A549 (cell line): ENCODE data around the gene GFM1. TPM values are rescaled to one million over a fixed set of nuclear protein-coding genes. Genes with fewer than 3 reads are reported as not detected.

Experiments
- ATAC-seq, 2 experiments: fragments of 200-7000 bp in 1 of 2; fragments of >200 bp in 1 of 2; cut with Nextera tagmentation in 1 of 2; cut with Tn5 transposase in 1 of 2; 3 replicates each; pipeline versions ENCODE4 v1.8.0 to v1.9.1; 2018 to 2020; ENCODE audit warnings: mild to moderate bottlenecking in 1 of 2, moderate library complexity in 1 of 2
- CTCF ChIA-PET: fragments of 300-600 bp; sonication (Branson Sonifier 250); formaldehyde crosslinking; extraction: SDS; loops from one replicate; lab custom pipeline; 2021; ENCODE audit warnings: antibody characterized with exemption, inconsistent platforms; lab: Yijun Ruan, JAX
- POLR2A ChIA-PET: fragments of 350-600 bp; formaldehyde crosslinking; extraction: SDS; loops from one replicate; lab custom pipeline; 2021; ENCODE audit warnings: antibody characterized with exemption, inconsistent platforms; lab: Yijun Ruan, JAX
- DNase-seq, 2 experiments: peaks; one replicate each; pipeline versions ENCODE4 v3.0.0 to v3.0.0-alpha.2; 2011 to 2016; ENCODE audit warnings: low read depth in 1 of 2, low spot score in 1 of 2
- FAIRE-seq: peaks from 2 replicates; lab custom pipeline; 2011; peaks lifted over from hg19 to GRCh38; lab: Jason Lieb, UNC
- H3K27ac ChIP-seq, 2 experiments: fragments of >200 bp; sonication (Bioruptor Twin); formaldehyde crosslinking; 3 replicates each; pipeline ENCODE4 v1.5.1; 2016 to 2017
- H3K4me1 ChIP-seq: fragments of >200 bp; sonication (Bioruptor Twin); formaldehyde crosslinking; 3 replicates; pipeline ENCODE4 v1.6.1; 2016
- H3K4me2 ChIP-seq: fragments of >200 bp; sonication (Bioruptor Twin); formaldehyde crosslinking; 3 replicates; pipeline ENCODE4 v1.6.1; 2016
- H3K4me3 ChIP-seq: fragments of >200 bp; sonication (Bioruptor Twin); formaldehyde crosslinking; 3 replicates; pipeline ENCODE4 v1.5.1; 2016
- H3K9me3 ChIP-seq: fragments of >200 bp; sonication (Bioruptor Twin); formaldehyde crosslinking; 3 replicates; pipeline ENCODE4 v1.6.1; 2016
- CHD2 ChIP-seq: fragments of 150-350 bp; IDR thresholded peaks from 2 replicates; pipeline ENCODE4 v1.6.1; 2014; ENCODE audit warnings: low read length; ENCODE audit not compliant: partially characterized antibody
- EHMT2 ChIP-seq: fragments of 200-600 bp; sonication (generic); IDR thresholded peaks from 2 replicates; pipeline ENCODE4 v1.6.1; 2016; ENCODE audit warnings: antibody characterized with exemption, low read depth, mild to moderate bottlenecking, moderate library complexity
- FOSL2 ChIP-seq, 2 experiments: fragments of 450-650 bp in 1 of 2; fragments of >200 bp in 1 of 2; sonication (Bioruptor Twin) in 1 of 2; formaldehyde crosslinking; IDR thresholded peaks; 2 replicates each; pipeline versions ENCODE4 v1.5.0 to v1.6.1; 2016 to 2020; ENCODE audit warnings: mild to moderate bottlenecking in 1 of 2, moderate library complexity in 1 of 2
- KDM1A ChIP-seq: fragments of 200-600 bp; sonication (generic); IDR thresholded peaks from 2 replicates; pipeline ENCODE4 v1.6.1; 2016; ENCODE audit warnings: low read depth, mild to moderate bottlenecking
- MYC ChIP-seq: IDR thresholded peaks from 2 replicates; pipeline ENCODE4 v1.6.1; 2012; ENCODE audit warnings: mild to moderate bottlenecking, inconsistent platforms, low read length, improper control_type of control experiment, borderline replicate concordance
- POLR2A ChIP-seq: IDR thresholded peaks from 2 replicates; pipeline ENCODE4 v1.6.1; 2012; ENCODE audit warnings: mild to moderate bottlenecking, low read length
- POLR2AphosphoS2 ChIP-seq: conservative IDR thresholded peaks from 2 replicates; pipeline ENCODE4 v1.6.1; 2012; ENCODE audit warnings: low read length, improper control_type of control experiment, inconsistent platforms
- RAD21 ChIP-seq, 2 experiments: fragments of >200 bp in 1 of 2; sonication (Bioruptor Twin) in 1 of 2; formaldehyde crosslinking in 1 of 2; IDR thresholded peaks in 1 of 2; conservative IDR thresholded peaks in 1 of 2; 2 replicates in 1 of 2; 3 replicates in 1 of 2; pipeline ENCODE4 v1.6.1; 2012 to 2018; ENCODE audit warnings: inconsistent platforms in 1 of 2
- RCOR1 ChIP-seq: fragments of 150-350 bp; IDR thresholded peaks from 2 replicates; pipeline ENCODE4 v1.6.1; 2014; ENCODE audit warnings: antibody characterized with exemption, low read length, low read depth
- RFX5 ChIP-seq: fragments of 450-650 bp; IDR thresholded peaks from 2 replicates; pipeline ENCODE4 v1.7.1; 2014; ENCODE audit warnings: antibody characterized with exemption, mild to moderate bottlenecking, moderate library complexity
- TFCP2L1 ChIP-seq: fragments of 250-450 bp; sonication (Bioruptor Pico); IDR thresholded peaks from 2 replicates; pipeline ENCODE4 v1.5.0; 2021; ENCODE audit warnings: mild to moderate bottlenecking
- ZFP36 ChIP-seq: fragments of 450-650 bp; IDR thresholded peaks from 2 replicates; pipeline ENCODE4 v1.6.1; 2014; ENCODE audit warnings: borderline replicate concordance; ENCODE audit not compliant: partially characterized antibody
- ZNF302 ChIP-seq: fragments of 250-450 bp; sonication (Bioruptor Pico); IDR thresholded peaks from 2 replicates; pipeline ENCODE4 v1.9.0; 2021; ENCODE audit warnings: inconsistent platforms, mild to moderate bottlenecking, moderate library complexity
- ZSCAN20 ChIP-seq: fragments of 250-450 bp; sonication (Bioruptor Pico); IDR thresholded peaks from 2 replicates; pipeline ENCODE4 v1.8.0; 2022; ENCODE audit warnings: mild to moderate bottlenecking, moderate library complexity
- whole genome bisulfite sequencing: methylation state at CpG from one replicate; pipeline ENCODE4 v1.1.6; 2017; ENCODE audit errors: missing lambda C conversion rate; 5-methylcytosine and 5-hydroxymethylcytosine counted together
- polyA plus RNA-seq, 4 experiments: library from polyadenylated mRNA; depleted of rRNA in 3 of 4; stranded (reverse); fragments of >200 nt; fragmentation: RNase III in 1 of 4; extraction: RNeasy Plus Mini Kit Qiagen cat#74134 plus additional on column Dnase treatment in 1 of 4; gene quantifications; 2 replicates in 3 of 4; 3 replicates in 1 of 4; pipeline ENCODE4 v1.2.3, GENCODE V29; 2011 to 2017
- TF ChIP-seq, protein P1 (sequence below): fragments of >200 bp; sonication (Bioruptor Twin); formaldehyde crosslinking; IDR thresholded peaks from 3 replicates; pipeline ENCODE4 v1.5.1; 2016
- TF ChIP-seq, protein P2 (sequence below): fragments of 450-650 bp; IDR thresholded peaks from 2 replicates; pipeline ENCODE4 v1.6.1; 2014; ENCODE audit warnings: antibody characterized with exemption
- TF ChIP-seq, protein P3 (sequence below): fragments of 250-450 bp; sonication (Bioruptor Pico); IDR thresholded peaks from 2 replicates; pipeline ENCODE4 v1.5.0; 2020; ENCODE audit warnings: low read depth, mild to moderate bottlenecking, moderate library complexity
- TF ChIP-seq, protein P4 (sequence below): IDR thresholded peaks from 2 replicates; pipeline ENCODE4 v1.6.1; 2012
- TF ChIP-seq, protein P5 (sequence below): fragments of 250-450 bp; sonication (Bioruptor Pico); IDR thresholded peaks from 2 replicates; pipeline ENCODE4 v1.5.0; 2021; ENCODE audit warnings: mild to moderate bottlenecking, moderate library complexity, borderline replicate concordance

GFM1 gene
- polyA plus RNA-seq, 2 of the 4 experiments (the other 2 are of a cell fraction), result 48.8 to 71.4 TPM

DNA sequence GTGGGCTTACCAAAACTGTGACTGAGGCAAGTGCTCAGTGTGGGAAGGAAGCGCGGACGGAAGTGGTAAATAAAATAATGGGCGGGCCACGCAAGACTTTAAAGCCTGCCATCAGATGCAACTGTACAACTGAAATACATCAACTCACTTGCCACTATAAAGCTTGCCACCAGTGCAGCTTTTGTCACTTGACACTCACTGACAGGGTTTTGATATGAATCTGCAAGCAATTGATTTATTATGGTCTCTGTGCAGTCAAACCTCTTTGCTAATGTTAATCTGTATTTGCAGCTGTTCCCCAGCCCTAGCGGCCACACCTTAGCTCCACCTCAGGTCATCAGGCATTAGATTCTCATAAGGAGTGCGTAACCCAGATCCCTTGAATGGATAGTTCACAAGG lies 2.3 kb upstream of the GFM1 start:
- Histone ChIP-seq H3K4me1 (peaks cover 14% of the 10 kb centered on the region), H3K9me3 (no peaks in the 10 kb centered on the region), H3K27ac (no peak overlapping the region), H3K4me3 (no peak overlapping the region), H3K4me2 (no peak overlapping the region)
- TF ChIP-seq RFX5, result no peak
- TF ChIP-seq RCOR1, result no peak
- TF ChIP-seq, protein P1, sequence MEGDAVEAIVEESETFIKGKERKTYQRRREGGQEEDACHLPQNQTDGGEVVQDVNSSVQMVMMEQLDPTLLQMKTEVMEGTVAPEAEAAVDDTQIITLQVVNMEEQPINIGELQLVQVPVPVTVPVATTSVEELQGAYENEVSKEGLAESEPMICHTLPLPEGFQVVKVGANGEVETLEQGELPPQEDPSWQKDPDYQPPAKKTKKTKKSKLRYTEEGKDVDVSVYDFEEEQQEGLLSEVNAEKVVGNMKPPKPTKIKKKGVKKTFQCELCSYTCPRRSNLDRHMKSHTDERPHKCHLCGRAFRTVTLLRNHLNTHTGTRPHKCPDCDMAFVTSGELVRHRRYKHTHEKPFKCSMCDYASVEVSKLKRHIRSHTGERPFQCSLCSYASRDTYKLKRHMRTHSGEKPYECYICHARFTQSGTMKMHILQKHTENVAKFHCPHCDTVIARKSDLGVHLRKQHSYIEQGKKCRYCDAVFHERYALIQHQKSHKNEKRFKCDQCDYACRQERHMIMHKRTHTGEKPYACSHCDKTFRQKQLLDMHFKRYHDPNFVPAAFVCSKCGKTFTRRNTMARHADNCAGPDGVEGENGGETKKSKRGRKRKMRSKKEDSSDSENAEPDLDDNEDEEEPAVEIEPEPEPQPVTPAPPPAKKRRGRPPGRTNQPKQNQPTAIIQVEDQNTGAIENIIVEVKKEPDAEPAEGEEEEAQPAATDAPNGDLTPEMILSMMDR, result no peak
- TF ChIP-seq ZNF302 (CRISPR knock-in tag), result no peak
- TF ChIP-seq ZFP36, result no peak
- TF ChIP-seq KDM1A, result no peak
- TF ChIP-seq, protein P2, sequence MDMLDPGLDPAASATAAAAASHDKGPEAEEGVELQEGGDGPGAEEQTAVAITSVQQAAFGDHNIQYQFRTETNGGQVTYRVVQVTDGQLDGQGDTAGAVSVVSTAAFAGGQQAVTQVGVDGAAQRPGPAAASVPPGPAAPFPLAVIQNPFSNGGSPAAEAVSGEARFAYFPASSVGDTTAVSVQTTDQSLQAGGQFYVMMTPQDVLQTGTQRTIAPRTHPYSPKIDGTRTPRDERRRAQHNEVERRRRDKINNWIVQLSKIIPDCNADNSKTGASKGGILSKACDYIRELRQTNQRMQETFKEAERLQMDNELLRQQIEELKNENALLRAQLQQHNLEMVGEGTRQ, result no peak
- TF ChIP-seq, protein P3, sequence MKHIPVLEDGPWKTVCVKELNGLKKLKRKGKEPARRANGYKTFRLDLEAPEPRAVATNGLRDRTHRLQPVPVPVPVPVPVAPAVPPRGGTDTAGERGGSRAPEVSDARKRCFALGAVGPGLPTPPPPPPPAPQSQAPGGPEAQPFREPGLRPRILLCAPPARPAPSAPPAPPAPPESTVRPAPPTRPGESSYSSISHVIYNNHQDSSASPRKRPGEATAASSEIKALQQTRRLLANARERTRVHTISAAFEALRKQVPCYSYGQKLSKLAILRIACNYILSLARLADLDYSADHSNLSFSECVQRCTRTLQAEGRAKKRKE (CRISPR knock-in tag), result no peak
- TF ChIP-seq TFCP2L1 (CRISPR knock-in tag), result no peak
- no peak for TF ChIP-seq RAD21 (conservative IDR thresholded peaks at IDR 0.05 in 1 of 2, IDR thresholded peaks at IDR 0.05 in 1 of 2)
- TF ChIP-seq ZSCAN20 (CRISPR knock-in tag), result no peak
- no peak for TF ChIP-seq POLR2AphosphoS2
- TF ChIP-seq CHD2, result no peak
- TF ChIP-seq, protein P4, sequence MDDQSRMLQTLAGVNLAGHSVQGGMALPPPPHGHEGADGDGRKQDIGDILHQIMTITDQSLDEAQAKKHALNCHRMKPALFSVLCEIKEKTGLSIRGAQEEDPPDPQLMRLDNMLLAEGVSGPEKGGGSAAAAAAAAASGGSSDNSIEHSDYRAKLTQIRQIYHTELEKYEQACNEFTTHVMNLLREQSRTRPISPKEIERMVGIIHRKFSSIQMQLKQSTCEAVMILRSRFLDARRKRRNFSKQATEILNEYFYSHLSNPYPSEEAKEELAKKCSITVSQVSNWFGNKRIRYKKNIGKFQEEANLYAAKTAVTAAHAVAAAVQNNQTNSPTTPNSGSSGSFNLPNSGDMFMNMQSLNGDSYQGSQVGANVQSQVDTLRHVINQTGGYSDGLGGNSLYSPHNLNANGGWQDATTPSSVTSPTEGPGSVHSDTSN, result no peak
- TF ChIP-seq EHMT2, result no peak
- TF ChIP-seq POLR2A, result no peak
- TF ChIP-seq, protein P5, sequence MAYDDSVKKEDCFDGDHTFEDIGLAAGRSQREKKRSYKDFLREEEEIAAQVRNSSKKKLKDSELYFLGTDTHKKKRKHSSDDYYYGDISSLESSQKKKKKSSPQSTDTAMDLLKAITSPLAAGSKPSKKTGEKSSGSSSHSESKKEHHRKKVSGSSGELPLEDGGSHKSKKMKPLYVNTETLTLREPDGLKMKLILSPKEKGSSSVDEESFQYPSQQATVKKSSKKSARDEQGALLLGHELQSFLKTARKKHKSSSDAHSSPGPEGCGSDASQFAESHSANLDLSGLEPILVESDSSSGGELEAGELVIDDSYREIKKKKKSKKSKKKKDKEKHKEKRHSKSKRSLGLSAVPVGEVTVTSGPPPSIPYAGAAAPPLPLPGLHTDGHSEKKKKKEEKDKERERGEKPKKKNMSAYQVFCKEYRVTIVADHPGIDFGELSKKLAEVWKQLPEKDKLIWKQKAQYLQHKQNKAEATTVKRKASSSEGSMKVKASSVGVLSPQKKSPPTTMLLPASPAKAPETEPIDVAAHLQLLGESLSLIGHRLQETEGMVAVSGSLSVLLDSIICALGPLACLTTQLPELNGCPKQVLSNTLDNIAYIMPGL (CRISPR knock-in tag), result no peak
- TF ChIP-seq MYC, result no peak
- FAIRE-seq (no peak), ATAC-seq (no peak), DNase-seq (no peak)
- ChIA-PET CTCF (interaction anchor here (0.6 to 1.3 kb wide), 4 partner anchors 11 to 1186 kb away, joined by 3 to 4 read pairs (median 4); no protein-coding TSS in a partner anchor), POLR2A (interaction anchor here (0.6 kb wide), 1 partner anchor 78 kb away, joined by 3 read pairs; no protein-coding TSS in a partner anchor)
- 89% methylated on average over 7 of the region's 7 CpGs for WGBS

DNA sequence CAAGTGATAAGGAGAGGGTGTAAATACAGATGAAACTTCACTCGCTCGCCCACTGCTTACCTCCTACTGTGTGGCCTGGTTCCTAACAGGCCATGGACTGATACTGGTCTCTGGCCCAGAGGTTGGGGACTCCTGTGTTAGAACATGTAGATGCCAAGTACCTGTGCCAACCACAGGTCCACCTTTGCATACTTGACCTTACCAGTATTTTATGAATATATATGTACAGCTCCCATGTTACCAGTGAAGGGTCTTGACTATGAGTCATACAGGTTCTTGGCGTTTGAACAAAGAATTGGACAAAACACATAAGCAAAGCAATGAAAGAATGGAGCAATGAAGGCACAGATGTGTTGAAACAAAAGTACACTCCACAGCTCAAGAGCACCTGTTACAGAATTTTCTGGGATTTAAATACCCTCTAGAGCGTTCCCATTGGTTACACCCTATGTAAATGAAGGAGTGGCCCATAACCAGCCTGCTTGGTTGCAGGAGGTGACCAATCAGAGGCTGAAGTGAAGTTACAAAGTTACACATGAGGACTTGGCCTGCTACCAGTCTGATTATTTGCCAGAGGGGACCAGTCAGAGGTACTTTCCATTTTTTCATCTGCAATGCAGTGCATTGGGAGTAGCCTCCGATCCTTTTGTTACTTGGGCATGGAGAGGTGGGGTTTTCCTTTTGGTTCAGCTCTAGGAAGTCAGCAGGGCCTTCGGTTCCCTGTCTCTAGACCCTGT lies 1.7 kb upstream of the GFM1 start:
- DNase-seq (no peak), ATAC-seq (no peak), FAIRE-seq (no peak)
- ChIA-PET POLR2A (interaction anchor here (0.6 kb wide), 1 partner anchor 79 kb away, joined by 3 read pairs; no protein-coding TSS in a partner anchor), CTCF (interaction anchor here (0.6 to 1.3 kb wide), 5 partner anchors 12 to 1185 kb away, joined by 3 to 4 read pairs (median 4); no protein-coding TSS in a partner anchor)
- Histone ChIP-seq H3K4me2 (no peak overlapping the region), H3K27ac (no peak overlapping the region), H3K9me3 (no peaks in the 10 kb centered on the region), H3K4me1 (peaks cover 14% of the 10 kb centered on the region), H3K4me3 (no peak overlapping the region)
- 64% methylated on average over 6 of the region's 6 CpGs for WGBS
- TF ChIP-seq FOSL2 (IDR thresholded peaks at IDR 0.05) (no peak), FOSL2 (CRISPR knock-in tag; IDR thresholded peaks at IDR 0.05) (peak; percentile 19; the same call in 1 of the 2 replicates), TFCP2L1 (CRISPR knock-in tag) (no peak)
